GM12801 (cell line): ENCODE measurements around the gene NECAP2.

Experiments
- TF ChIP-seq, protein P1 (sequence below): IDR thresholded peaks from one replicate; pipeline ENCODE4 v1.5.1; 2011; ENCODE audit warnings: control low read depth; ENCODE audit not compliant: insufficient read length; ENCODE audit errors: extremely low read depth

Gene NECAP2

DNA sequence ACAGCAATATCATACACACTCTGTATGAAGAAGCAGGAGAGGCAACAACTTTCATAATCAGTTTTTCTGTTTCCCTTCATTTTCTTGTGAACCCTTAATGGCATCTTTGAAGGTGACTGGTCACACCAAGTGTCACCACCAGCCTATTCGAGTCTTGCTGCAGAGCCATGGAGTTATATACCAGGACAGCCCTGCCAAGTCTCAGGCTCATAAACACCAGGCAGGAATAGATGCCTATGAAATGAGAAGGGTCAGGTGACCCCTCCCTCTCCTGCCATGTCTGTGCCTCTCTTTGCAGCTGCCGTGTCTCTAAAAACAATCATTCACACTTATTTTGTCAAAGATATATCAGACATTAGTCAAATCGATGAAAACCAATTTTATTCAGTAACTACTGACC is 28.0 kb downstream of the NECAP2 start:
- TF ChIP-seq, protein P1, sequence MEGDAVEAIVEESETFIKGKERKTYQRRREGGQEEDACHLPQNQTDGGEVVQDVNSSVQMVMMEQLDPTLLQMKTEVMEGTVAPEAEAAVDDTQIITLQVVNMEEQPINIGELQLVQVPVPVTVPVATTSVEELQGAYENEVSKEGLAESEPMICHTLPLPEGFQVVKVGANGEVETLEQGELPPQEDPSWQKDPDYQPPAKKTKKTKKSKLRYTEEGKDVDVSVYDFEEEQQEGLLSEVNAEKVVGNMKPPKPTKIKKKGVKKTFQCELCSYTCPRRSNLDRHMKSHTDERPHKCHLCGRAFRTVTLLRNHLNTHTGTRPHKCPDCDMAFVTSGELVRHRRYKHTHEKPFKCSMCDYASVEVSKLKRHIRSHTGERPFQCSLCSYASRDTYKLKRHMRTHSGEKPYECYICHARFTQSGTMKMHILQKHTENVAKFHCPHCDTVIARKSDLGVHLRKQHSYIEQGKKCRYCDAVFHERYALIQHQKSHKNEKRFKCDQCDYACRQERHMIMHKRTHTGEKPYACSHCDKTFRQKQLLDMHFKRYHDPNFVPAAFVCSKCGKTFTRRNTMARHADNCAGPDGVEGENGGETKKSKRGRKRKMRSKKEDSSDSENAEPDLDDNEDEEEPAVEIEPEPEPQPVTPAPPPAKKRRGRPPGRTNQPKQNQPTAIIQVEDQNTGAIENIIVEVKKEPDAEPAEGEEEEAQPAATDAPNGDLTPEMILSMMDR = no peak

DNA sequence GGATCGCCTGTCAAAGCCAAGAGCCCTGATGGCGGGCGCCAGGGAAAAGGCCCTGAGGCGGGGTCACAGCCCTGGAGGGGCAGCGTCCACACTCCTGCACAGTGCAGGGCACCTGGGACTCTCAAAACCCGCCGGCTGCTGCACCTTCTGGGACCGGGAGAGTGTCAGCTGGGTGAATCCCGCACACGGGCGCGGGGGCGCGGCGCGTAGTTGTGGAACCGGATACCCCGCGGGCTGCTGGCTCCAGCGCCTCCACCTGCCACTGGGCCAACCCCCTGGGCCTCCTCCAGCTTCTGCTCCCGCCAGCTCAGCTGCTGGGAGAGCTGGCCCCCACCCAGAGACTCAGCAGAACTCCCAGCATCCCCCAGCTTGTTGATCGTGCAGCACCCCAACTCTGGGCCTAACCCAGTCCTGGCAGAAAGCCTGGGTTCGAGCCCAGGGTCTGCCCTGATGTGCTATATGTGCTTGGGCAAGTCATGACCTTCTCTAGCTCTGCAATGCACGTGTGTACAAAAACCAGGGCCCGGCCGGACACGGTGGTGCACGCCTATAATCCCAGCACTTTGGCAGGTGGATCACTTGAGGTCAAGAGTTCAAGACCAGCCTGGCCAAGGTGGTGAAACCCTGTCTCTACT is 33.8 kb downstream of the NECAP2 start:
- TF ChIP-seq, protein P1 = no peak

DNA sequence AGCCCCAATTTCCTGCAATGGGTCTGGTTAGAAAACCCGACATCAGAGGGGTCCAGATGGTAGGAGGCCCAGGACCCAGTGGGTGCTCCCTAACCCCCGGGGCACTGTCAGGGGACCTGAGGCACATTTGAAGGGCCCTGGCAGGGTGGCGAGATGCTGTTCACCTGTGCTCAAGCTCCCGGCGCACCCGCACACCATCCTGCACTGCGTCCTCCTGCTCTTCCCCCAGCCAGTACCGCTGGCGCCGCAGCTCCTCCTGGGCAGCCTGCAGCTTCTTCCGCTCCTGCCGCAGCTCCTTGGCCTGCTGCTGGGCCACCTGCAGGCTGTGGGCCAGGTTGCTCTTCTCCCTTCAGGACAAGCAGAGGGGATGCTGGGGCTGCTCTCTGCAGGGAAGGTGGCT is 37.6 kb downstream of the NECAP2 start:
- TF ChIP-seq, protein P1 = no peak

DNA sequence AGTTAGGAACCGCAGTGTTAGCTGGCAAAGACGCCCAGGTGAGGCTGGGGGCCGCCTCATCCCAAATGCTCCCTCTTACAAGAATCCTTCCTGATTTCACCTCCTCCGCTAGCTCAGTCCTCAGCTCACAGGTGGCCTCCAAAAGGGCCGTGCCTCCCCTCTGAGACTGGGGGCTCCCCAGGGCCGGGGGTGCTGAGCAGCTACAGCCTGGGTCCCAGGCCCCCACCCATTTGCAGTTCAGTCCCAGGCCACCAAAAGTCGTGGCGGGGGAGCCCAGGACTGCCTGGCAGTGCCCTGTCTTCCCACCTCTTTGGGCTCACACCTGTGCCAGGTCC is 43.9 kb downstream of the NECAP2 start:
- TF ChIP-seq, protein P1 = no peak

DNA sequence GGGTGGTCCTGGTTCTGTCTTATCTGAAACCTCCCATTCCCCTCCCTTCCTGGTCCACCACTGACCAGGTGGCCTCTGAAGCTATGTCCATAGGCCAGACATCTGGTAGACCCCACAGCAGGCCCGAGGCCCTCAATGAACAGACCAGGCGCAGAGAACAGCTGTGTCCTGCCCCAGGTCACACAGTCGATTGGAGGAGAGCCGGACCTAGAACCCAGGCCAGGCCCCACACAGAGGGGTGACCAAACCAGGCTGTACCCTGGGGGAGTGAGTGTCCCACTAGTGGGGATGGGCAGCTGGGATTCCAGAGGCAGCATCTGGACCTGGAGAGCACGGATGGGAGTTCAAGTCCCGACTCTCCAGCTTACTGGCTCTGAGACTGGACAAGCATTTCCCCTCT is 44.4 kb downstream of the NECAP2 start:
- TF ChIP-seq, protein P1 = no peak

DNA sequence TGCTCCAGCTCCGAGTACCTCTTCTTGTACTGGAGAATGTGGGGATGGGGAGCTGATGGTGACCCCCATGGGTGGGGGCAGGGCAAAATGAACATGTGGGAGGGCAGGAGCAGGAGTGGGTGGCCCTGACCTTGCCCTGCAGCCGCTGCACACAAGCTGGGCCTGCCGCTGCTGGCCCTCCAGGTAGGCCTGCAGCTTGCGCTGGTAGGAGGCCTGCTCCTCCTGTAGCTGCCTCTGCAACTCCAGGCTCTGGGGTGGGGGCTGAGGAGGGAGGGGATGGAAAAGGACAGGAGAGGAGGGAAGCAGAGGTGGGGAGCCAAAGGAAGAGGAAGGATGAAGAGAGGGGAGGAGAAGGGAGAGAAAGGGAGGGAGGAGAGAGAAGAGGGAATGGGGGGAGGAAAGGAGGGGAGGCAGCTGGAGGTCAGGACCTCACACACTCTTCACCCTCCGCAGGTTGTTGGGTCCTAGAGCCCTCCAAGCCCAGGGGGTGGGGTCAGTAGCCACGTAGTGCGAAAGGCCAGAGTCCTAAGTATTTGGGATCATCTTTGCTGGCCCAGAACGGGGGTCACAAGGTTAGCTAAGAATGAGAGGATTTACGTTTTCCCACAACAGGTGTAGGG is 50.6 kb downstream of the NECAP2 start:
- TF ChIP-seq, protein P1 = no peak

DNA sequence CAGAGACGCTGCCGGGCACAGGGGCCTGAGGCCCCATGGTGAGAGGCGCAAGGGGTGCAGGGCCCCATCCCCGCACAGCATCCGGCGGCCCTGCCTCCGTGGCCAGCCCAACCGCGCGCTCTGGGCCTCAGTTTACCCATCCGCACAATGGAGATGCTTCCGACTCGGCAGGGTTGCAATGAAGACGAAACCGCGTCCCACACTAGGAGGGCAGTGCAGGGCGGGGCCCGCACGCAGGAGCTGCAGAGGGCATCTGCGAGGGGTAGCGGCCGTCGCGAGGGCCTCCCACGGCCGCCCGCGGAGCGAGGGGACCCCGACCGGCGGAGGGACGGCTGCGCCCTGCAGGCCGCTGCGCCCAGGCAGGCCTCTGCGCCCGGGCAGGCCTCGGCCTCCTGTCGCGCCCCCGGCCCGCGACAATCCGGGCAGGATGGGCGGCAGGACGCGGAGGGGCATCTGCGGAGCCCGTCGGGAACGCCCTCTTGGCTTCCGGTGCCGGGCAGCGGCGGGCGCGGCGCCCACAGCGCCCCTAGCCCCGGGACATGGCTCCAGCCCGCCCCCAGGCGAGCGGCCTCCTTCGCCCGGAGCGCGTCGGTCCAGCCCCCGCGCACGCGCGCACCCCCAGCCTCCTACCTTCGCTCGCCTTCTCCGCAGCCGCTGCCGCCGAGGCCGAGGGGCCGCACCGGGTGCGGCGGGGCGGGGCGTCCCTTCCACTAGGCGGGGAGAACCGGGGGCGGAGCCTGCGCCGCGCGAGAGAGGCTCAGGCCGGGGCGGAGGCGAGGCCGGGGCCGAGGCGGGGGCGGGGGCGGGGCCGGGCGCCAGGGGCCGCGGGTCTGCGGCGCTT is 58.3 kb downstream of the NECAP2 start:
- TF ChIP-seq, protein P1 = no peak
